UCSD-AML1 (cell line): ENCODE measurements around the gene CORO7.

ENCODE experiments used
- DNase-seq: peaks from one replicate; lab custom pipeline; 2025; ENCODE audit not compliant: unreplicated experiment; lab: John Stamatoyannopoulos, UW

Gene CORO7

GRCh38 chr16:4416200-4417032 is at the start of gene CORO7:
TSS of gene CORO7 (minus strand) at chr16:4416596. CDS start at chr16:4416518, 78 bp downstream.
- peak; percentile 98 for DNase-seq

DNA sequence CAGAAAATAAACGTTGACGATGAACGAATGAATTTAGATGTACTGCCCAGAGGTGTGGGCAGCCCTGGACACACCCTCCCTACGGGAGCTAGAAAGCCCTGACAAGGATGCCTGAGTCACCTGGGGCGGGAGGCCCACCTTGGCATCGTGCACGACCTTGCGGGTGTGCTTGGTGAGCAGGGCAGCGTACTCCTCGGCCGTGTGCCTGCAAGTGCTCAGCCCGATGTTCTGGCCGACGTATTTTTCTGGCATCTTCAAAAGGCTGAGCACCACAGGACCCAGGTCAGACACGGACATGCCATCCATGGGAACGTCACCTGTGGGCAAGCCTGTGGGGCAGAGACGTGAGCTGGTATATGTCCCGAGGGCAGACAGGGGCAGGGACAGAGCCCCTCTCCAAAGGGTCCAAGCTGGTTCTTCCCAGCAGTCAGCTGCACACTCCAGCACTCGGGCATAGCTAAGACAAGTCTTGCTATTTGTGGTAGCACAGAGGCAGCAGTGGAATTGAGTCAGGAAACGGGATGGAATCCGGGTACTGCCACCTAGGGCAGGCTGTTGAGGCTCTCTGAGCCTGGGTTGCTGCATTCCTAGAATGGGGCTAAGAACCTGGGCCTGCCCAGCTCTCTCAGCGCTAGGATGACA is 47.2 kb upstream of the CORO7 start:
- no peak for DNase-seq

GRCh38 chr16:4461250-4462085 is 45.1 kb upstream of the CORO7 start:
- DNase-seq = no peak

DNA sequence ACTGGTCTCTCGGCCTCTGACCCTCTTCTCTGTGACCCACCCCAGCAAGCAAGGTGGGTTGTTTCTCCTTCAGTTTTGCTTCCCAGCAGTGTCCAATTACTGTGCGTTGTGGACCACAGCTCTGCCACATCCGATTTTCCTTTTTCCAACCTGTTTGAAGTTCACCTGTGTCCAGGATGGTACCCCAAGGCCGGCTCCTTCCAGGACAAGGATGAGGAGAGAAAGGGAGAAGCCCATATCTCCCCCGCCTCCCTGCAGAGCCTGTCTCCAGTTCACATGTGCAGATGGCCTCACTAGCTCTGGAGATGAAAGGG is 44.5 kb upstream of the CORO7 start:
- no peak for DNase-seq

DNA sequence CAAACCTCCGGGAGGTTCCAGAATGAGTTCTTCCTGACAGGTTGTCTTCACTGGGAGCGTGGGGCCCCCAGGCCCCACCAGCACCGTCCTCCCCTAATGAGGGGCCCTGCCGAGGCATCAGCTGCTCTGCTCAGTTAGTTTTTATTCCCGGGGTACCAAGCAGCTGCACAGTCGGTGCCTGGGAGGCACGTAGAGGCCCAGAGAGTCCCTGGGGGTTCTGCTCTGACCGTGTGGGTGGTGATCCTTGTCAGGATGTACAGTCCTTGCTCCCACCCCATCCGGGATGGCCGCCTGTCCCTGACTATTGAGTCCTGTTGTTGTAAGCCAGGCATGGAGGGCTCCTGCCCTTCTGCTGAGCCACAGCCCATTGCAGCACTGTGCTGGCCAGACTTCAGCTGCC is 39.6 kb upstream of the CORO7 start:
- no peak for DNase-seq

DNA sequence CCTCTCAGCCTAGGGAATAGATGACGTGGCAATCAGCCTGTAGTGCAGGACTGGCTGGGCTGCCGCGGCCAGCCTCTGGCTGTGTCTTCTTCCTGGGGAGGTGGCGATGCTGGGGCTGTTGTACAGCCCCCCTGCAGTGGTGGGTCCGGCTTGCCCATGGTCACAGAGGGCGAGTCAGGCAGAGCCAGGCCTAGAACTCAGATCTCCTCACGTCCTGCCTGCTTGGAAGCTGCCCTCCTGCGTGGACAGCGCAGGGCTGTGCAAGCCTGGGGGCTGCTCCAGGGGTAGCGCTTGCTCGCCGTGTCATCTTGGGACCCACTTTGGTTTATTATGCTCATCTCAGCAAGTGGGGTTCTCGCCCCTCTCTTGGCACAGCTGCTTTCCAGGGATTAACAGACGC is 38.7 kb upstream of the CORO7 start:
- no peak for DNase-seq

DNA sequence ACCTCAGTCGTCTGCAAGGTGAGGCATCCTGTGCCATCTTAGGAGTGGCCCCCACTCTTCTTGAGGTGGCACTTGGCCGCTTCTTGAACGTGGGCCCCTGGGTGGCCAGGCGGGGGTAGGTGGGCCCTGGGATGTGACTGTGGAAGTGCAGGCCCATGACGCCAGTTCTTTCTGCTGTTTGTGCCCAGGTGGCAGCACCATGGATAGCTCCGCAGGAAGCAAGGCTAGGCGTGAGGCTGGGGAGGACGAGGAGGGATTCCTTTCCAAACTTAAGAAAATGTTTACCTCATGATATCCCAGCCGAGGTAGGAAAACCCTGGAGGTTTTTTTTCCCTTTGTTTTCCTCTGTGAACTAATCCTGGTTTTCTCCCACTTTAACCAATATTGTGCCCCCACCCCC is 38.2 kb upstream of the CORO7 start:
- DNase-seq = no peak

DNA sequence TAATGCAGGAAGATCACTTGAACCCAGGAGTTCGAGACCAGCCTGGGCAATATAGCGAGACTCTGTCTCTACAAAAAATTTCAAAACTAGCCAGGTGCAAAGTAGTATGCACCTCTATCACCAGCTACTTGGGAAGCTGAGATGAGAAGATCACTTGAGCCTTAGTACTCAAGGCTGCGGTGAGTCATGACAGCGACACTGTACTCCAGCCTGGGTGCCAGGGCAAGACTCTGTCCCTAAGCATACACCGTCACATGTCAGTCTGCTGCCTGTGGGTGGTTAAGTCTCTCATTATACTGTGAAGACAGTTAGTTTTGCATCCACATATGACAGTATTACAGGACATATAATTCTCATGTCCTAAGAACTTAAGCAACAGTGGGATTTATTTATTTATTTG is 36.3 kb upstream of the CORO7 start:
- no peak for DNase-seq

- DNase-seq = no peak
Measured at GRCh38 chr16:4450931-4451519, 34.6 kb upstream of the CORO7 start.

- no peak for DNase-seq
Measured at GRCh38 chr16:4450430-4450829, 34.0 kb upstream of the CORO7 start.

- no peak for DNase-seq
Measured at GRCh38 chr16:4443986-4444385, 27.6 kb upstream of the CORO7 start.

DNA sequence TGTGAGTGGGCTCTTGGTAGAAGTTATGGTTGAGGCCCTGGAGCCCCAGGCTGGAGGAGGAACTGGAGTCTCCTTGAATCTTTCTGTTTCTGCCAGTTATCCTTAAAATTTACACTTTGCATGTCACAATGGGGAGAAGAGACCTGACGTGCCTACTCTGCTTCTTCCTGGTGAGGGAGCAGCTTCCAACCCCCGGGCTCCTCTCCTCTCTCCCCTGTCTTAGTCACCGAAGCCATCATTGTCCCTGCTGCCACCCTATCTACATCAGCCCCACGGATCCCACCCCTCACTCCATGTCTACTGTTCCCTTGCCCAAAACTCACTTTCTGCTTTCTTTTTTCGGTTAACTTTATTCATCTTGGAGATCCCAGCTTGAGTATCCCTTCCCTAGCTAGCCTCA is 26.9 kb upstream of the CORO7 start:
- no peak for DNase-seq

DNA sequence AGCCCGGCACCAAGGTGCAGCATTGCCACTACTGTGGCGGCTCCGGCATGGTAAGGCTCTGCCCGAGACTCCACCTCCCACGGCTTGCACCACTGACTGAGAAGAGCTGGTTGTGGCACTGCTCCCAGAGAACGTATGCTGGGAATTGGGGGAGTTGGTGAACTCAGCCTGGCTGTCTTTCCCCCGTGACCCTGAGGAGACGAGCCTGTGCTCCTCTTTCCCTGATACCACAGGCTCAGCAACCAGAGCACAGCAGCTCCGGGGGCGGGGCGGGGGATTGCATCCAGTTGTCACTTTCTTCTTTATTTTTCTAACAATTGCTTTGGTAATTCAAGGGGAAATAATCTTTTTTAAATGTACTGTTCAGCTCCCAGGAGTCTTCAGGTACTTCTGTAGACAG is 26.0 kb upstream of the CORO7 start:
- no peak for DNase-seq

- DNase-seq = no peak
Measured at GRCh38 chr16:4437366-4437765, 21.0 kb upstream of the CORO7 start.

- no peak for DNase-seq
Measured at GRCh38 chr16:4435337-4436067, 19.1 kb upstream of the CORO7 start.

GRCh38 chr16:4433914-4434787 is 17.8 kb upstream of the CORO7 start:
- no peak for DNase-seq

GRCh38 chr16:4433228-4433627 is 16.8 kb upstream of the CORO7 start:
- no peak for DNase-seq

DNA sequence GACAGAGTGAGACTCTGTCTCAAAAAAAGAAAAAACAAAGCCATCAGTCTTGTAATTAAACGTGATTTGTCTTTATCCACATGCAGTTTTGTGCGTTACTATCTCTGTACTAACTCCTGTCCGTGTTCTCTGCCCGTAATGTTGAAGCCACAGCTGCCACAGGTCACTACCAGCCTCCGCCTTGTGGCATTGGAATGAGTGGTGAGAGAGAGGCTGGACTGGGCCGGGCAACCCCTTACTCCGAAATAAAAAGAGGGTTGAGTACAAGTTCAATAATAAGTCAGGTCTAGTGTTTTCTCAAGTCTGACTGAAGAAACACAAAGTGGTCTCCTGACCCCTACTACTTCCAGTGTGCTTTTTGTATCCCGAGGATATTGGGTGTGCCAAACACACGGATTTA is 14.6 kb upstream of the CORO7 start:
- DNase-seq = no peak

- no peak for DNase-seq
Measured at GRCh38 chr16:4428500-4428899, 12.1 kb upstream of the CORO7 start.
